GM12878 (cell line): ENCODE measurements around the gene DACT3. TPM values are rescaled to one million over a fixed set of nuclear protein-coding genes. Genes with fewer than 3 reads are reported as not detected.

Source experiments
- BCL11A ChIP-seq: IDR thresholded peaks from 2 replicates; pipeline ENCODE4 v1.6.1; 2011; ENCODE audit warnings: low read depth, low read length
- CBFB ChIP-seq: IDR thresholded peaks from 2 replicates; pipeline ENCODE4 v1.6.1; 2016; ENCODE audit warnings: antibody characterized with exemption, low read depth
- IKZF1 ChIP-seq: fragments of 450-650 bp; conservative IDR thresholded peaks from 2 replicates; pipeline ENCODE4 v1.6.1; 2017; ENCODE audit warnings: antibody characterized with exemption, mild to moderate bottlenecking
- LARP7 ChIP-seq: fragments of 450-650 bp; IDR thresholded peaks from 2 replicates; pipeline ENCODE4 v1.6.1; 2017; ENCODE audit warnings: mild to moderate bottlenecking
- MEF2B ChIP-seq: fragments of 450-650 bp; IDR thresholded peaks from 2 replicates; pipeline ENCODE4 v1.6.1; 2018; ENCODE audit warnings: mild to moderate bottlenecking, moderate library complexity; ENCODE audit not compliant: partially characterized antibody, poor library complexity, severe bottlenecking
- SRF ChIP-seq, 2 experiments: IDR thresholded peaks; 2 replicates each; pipeline ENCODE4 v1.6.1; 2011; ENCODE audit warnings: low read depth in 2 of 2, low read length in 2 of 2, mild to moderate bottlenecking in 1 of 2, moderate library complexity in 1 of 2
- TCF12 ChIP-seq: IDR thresholded peaks from 2 replicates; pipeline ENCODE4 v1.6.1; 2011; ENCODE audit warnings: low read depth, mild to moderate bottlenecking, low read length
- TCF3 ChIP-seq: IDR thresholded peaks from 2 replicates; pipeline ENCODE4 v1.6.1; 2012; ENCODE audit warnings: low read depth, mild to moderate bottlenecking, low read length, borderline replicate concordance; ENCODE audit not compliant: insufficient read depth
- ZNF687 ChIP-seq: fragments of 450-650 bp; IDR thresholded peaks from 2 replicates; pipeline ENCODE4 v1.6.1; 2017; ENCODE audit warnings: mild to moderate bottlenecking, moderate library complexity
- polyA plus RNA-seq, 11 experiments: library from polyadenylated mRNA; depleted of rRNA in 4 of 11; unstranded in 6 of 11; stranded (reverse) in 5 of 11; fragments of >200 nt; fragmentation: Nextera tagmentation in 4 of 11; fragmentation: Illumina TruSeq in 1 of 11; extraction: Ambion mirVana in 4 of 11; extraction: Trizol in 1 of 11; gene quantifications; 1 replicate in 1 of 11; 2 replicates in 10 of 11; pipeline versions ENCODE4 v1.2.1 to v1.2.3, GENCODE V29; 2011 to 2016; ENCODE audit warnings: inconsistent platforms in 2 of 11, missing spikeins in 2 of 11, low read depth in 1 of 11
- total RNA-seq, 4 experiments: library from RNA; depleted of rRNA in 3 of 4; stranded (reverse); fragments of >200 nt in 3 of 4; fragmentation: Illumina TruSeq in 1 of 4; extraction: Trizol in 1 of 4; gene quantifications; 2 replicates each; pipeline versions ENCODE4 v1.2.1 to v1.2.3, GENCODE V29; 2013 to 2021

The DACT3 gene
- total and polyA plus RNA-seq, 10 of the 15 experiments (the other 5 are each of a cell fraction or from before 2014, with no cell fraction given), result 0.05 to 2.5 (median 0.35) TPM; not detected in 1

GRCh38 chr19:46648060-46648960 is 12.7 kb downstream of the DACT3 start (continued):
- TF ChIP-seq MEF2B (peak; percentile 27), IKZF1 (peak; percentile 61), SRF (IDR thresholded peaks at IDR 0.05; ENCODE audit: low read depth in 2 of 2, low read length in 2 of 2) (no peak), TCF3 (peak; percentile 73; the same call in 1 of the 2 replicates), LARP7 (0 out of 2 replicates have a peak, but pooled peaks have one; percentile 29), CBFB (no peak), BCL11A (0 out of 2 replicates have a peak, but pooled peaks have one; percentile 31), ZNF687 (peak; percentile 68; the same call in 1 of the 2 replicates), TCF12 (peak; percentile 98)
